ENCODE measurements around the gene HARS1.
"Not testable (repeated sequence)": the region's sequence is repeated elsewhere in the genome, so short reads cannot be mapped to it uniquely, and the experiment has no call there.

The HARS1 gene

DNA sequence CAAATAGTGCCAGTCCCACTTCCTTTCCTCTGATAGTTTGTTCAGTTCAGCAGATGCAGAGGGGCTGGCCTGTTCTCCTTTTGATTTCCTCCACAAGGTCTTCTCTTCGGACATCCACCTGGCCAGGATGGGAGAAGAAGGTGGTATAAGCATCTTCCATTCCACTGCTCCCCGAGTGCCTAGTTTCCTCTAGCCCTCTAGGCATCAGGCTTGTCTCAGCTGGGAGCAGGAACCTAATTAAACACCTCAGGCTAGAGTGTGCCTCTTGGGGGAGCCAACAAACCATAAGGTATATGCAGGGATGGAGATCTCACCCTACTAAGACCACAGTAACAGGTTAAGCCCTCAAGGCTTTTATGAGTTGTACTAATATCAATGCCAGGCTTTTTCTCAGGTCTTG, 17.0 kb downstream of the HARS1 start:
- DNase-seq, result no peak

DNA sequence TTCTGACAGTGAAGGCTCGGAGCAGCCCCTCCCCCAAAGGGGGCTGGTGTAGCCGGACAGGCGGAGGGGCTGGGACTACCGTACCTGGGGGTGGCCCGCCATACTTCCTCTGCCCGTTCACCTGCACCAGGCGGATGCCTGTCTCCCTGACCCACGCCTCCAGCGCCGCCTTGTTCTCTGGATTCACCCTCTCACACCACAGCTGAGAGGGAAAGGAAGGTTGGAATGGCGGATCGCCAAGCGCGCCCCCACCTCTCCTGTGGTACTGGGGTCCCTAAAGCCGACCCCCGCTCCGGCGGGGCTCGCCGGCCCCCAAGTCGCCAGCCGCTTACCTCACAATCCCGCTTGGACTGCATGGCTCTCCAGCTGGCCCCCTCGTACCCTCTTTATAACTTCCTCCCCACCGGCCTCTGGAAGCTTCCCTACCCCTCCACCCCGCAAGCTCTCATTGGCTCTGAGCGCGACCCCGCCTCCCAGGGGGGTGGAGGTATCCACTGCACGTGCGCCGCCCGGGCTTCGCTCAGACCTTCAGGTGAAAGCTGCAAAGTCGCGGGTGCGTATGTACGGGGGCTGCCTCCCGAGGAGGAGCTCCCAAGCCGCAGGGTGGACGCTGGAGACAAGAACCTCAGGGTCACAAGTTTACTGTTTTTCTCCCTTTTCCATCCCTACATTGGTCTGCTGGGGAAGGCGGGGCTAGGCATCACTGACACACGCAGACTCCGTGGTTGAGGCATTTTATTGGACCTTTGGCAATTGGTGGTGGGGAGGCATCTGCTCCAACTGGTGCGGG, 17.8 kb downstream of the HARS1 start, which contains the start of gene DND1:
TSS of gene DND1 (minus strand) at position 390 of the 790 bp plus-strand sequence. CDS start at position 356, 34 bp downstream.
- no peak for DNase-seq

DNA sequence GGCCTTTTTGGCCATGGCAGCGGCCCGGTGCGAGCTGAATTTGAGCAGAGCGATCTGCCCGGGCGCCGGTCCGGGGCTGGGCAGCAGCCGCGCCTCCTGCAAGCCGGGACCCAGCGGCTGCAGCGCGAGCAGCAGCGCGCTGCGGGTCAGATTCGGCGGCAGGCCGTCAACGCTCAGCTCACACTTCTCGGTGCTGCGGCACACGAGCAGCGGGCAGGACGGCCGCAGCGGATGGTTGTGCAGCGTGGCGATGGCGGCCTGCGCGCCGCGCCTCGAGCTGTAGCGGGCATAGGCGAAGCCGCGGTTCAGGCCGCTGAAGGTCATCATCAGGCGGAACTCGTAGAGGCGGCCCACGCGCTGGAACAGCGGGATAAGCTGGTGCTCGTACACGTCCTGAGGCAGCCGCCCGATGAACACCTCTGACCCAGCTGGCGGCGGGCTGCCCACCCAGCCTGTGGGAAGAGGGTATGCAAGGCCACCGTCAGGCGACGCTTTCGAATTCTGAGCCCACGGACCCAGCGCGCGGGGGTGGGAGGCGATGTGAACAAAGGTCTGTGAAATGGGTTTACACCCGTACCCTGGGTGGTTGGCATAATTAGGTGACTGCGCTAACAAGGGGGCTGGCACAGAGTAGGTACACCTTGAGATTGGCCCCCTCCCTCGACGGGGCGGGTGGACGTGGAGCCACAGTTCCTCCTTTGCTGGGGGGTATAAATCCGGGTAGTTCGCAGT, 18.5 kb downstream of the HARS1 start:
- peak; percentile 16 for DNase-seq

DNA sequence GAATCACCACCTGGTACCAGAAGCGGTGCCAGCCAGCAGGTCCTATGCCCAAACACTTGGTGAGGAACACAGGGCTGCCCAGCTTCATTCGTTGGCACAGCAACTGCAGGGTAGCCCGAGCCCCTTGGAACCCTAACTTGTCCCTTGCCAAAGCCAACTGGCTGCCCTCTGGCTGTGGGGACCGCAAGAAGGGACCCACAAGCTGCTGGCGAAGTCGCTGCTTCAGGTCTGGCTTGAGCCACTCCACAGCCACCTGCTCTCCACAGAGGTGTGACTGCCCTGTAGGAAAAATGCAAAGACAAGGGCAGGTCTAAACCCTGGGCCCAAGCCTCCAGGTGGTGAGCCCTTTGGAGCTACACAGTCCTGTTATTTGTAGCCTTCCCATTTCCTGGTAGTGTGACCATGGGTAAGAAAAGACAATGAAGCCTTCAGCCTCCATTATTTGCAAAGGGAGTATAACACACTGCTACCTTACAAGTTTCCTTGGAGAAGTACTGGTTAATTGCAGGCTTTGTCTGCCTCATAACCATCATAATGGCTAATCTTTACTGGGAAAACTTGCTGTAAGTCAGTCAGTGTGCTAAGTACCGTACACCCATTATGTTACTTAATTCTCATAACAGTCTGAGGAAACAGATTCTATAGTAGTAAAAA, 19.6 kb downstream of the HARS1 start:
- DNase-seq, result no peak

DNA sequence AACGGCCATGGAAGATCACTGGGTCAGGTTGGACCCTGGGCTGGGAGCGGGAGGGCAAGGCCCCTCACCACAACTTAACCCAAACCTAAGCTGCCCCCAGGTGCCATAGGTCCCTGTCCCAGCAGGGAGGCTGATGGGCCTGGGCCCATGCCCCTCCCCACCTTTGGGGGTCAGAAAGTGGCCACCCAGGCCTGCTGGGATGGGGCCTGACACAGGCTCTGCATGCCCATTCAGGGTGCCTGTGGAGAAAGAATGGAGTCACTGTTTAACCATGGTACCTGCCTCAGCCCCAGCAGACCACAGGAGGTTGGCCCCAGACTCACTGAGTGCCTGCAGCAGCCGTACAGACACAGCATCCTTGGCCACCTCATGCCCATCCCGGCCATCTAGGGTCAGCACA, 20.1 kb downstream of the HARS1 start:
- DNase-seq, result not testable (repeated sequence)

DNA sequence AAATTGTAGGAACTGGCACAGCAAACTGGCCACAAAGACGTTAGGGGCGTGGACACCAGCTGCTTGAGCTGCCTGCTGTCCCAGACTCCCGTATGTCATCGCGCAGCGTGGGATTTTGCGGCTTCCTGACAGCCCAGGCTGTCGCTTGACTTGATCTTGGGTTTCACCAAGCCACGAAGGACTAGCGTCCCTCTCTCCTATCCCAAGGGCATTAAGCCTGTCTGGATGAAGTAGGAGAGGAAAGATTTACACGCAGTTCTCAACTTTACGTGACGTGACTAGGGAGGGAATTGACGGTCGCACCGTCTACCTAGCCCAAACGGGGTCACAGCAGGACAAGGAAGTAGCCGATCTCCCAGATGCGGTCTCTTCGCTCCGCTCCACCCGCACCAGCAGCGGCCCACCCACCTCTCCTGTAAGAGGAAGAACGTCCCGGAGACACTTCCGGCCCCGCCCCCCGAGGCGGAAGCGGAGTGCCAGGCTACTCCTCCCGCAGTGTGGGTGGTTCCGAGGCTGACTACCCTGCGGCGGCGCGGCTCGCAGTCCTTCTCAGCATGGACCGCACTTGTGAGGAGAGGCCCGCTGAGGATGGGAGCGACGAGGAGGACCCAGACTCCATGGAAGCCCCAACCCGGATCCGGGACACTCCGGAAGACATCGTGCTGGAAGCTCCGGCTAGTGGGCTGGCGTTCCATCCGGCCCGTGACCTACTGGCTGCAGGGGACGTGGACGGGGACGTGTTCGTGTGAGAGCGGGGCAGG, 26.6 kb downstream of the HARS1 start, which contains the start of gene WDR55:
TSS of gene WDR55 (plus strand) at position 546 of the 761 bp plus-strand sequence. CDS start at position 555, 9 bp downstream.
- peak; percentile 67 for DNase-seq

DNA sequence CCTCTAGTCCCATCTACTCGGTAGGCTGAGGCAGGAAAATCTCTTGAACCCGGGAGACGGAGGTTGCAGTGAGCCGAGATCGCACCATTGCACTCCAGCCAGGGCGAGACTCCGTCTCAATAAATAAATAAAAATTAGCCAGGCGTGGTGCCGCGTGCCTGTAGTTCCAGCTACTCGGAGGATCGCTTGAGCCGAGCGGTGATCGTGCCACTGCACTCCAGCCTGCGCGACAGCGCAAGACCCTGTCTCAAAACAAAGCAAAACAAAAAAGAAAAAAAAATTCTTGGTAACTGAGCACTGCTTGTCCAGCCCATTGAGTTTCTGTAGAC, 27.2 kb downstream of the HARS1 start:
- DNase-seq, result no peak

DNA sequence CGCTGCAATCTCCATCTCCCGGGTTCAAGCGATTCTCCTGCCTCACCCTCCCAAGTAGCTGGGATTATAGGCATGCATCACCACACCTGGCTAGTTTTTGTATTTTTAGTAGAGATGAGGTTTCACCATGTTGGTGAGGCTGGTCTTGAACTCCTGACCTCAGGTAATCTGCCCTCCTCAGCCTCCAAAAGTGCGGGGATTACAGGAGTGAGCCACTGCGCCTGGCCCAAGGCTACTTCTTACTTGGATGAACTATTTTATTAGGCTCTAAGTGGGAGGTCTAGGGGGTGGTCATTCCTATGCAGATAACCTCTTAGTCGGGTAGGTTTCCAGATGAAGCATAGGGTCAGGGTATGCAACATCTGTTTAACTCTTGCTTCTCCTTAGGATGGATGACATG, 30.8 kb downstream of the HARS1 start:
- DNase-seq, result not testable (repeated sequence)

DNA sequence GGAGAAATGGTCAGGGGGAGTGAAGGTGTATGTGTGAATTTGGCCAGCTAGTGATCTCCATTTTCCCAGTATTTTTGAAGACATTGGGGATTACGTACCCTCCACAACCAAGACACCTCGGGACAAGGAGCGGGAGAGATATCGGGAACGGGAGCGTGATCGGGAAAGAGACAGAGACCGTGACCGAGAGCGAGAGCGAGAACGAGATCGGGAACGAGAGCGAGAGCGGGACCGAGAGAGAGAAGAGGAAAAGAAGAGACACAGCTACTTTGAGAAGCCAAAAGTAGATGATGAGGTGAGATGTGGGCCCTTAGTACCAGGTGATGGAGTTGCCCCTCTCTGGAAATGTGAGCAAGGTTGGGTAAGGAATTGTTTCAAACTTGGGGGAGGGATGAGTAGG, 32.3 kb downstream of the HARS1 start:
- DNase-seq, result no peak

DNA sequence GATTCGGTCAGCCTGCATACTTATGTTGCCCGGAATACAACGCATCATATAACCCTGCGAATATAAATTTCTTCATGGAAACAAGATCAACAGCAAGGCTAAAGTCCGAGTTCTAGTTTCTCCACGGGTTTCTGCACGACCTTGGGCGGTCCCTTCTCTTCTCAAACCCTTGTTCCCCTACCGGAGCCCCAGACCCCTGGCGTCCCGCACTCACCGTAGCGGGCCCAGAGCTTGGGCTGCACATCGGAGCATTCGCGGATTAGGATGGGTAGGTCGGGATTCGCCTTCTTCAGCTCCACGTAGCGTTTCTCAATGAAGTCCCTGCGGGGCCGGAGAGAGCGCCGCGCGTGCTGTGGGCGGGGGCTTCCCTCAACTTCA, 44.1 kb downstream of the HARS1 start:
- DNase-seq, result no peak

DNA sequence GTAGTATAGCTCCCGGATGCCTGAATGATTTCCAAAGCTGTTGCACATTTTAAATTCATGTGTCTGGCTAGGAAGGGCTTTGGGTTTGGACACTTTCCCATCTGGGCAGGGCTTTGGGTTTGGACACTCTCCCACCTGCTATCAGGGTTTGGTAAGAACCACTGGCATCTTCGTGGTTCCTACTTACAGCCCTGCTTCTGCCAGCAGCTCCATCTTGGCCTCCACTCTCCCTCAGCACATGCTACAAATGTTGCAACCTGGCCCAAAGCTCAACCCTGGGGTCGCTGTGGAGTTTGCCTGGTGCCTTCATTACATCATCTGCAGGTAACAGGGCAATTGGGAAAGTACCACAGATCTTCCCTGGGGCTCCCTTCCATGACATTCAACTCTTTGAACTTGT, 48.5 kb downstream of the HARS1 start:
- DNase-seq, result no peak

DNA sequence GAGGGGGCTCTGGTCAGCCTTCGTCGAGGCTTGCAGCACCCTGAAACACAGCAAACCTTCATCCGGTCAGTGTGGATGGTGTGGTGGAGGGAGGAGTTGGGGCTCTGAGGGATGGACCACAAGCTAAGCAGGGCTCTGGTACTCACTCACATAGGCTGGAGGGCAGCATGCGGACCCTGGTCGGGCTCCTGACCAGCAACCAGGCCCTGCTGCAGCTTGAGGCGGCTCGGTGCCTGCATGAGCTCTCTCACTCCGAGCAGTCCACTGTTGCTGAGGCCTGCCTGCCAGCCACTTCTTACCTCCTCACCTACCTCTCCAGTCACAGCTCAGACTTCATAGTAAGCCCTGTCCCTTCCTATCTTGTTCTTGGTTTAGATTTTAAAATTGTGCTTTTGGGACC, 49.5 kb downstream of the HARS1 start:
- DNase-seq, result no peak

DNA sequence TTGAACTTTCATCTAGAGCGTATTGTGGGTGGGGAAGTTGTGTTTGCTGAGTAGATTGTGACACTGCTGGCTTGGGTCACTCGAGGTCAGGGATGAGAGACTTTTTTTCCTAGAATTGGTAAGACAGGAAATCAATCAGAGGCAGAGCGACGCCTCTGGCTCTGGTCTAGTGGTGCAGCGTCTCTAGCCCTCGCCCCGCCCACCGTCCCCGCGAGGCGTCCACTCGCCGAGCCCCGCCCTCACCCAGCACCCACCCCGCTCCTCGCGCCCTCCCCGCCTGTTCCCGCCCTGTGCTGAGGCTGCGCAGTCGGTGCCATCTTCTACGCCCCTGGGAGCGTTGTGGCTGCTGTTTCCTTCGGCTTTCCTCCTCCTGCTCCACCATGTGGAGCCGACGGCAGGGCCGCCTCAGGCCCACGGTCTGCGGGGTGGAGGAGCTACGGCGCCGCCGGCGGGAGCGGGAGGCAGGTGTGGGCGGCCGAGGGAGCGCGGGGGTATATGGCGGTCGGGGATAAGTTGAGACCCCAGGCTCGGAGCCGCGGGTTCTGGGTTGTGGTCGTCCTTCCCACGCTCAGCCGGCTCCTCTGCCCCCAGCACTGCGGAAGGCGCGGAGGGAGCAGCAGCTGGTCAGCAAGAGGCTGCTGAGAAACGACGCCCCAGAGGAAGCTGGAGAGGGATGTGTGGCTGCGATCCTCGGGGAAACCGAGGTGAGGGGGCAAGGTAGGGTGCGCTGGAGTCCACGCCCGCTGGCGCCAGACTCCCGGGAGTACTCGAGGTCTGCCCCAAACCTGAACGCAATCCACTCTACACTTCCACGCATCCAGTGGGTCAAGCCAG, 51.8 kb downstream of the HARS1 start, which contains the start of gene TMCO6:
TSS of gene TMCO6 (plus strand) at position 304 of the 834 bp plus-strand sequence. CDS start at position 381, 77 bp downstream.
- DNase-seq, result peak; percentile 79

DNA sequence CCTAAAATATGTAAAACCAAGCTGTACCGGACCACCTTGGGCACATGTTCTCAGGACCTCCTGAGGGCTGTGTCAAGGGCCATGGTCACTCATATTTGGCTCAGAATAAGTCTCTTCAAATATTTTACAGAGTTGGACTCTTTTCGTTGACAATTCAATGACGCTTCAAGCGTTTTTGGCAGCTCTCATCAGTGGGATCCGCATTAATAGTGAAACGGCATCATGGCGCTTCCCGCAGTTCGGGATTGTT, 52.3 kb downstream of the HARS1 start:
- DNase-seq, result not testable (repeated sequence)

DNA sequence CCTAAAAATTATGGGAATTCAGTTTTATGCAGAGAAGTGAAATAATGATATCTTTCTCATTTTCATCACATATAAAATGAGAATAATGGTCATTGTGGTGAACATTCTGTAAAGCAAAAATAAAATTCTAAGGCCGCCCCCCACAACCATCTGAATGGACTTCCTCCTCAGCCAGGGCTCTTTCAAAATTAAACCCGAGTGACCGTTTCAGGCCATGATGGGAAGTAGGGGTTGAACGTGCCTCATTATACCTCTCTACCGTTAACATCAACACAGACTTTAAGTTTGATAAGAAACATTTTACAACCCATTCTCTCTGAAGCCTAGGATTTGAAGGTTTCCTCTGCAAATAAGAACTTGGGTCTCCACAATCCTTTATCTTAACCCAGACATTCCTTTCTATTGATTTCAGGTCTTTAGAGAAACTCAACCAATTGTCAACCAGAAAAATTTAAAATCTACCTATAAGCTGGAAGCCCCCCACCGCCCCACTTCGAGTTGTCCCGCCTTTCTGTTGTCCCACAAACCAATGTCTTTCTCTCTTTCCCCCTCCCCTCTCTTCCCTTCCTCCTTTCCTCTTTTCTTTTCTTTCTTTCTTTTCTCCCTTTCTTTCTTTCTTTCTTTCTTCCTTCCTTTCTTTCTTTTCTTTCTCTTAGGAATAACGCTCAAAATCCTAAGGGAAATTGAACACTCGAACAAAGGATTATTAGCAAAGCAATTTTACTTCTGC, 53.6 kb downstream of the HARS1 start:
- no peak for DNase-seq

DNA sequence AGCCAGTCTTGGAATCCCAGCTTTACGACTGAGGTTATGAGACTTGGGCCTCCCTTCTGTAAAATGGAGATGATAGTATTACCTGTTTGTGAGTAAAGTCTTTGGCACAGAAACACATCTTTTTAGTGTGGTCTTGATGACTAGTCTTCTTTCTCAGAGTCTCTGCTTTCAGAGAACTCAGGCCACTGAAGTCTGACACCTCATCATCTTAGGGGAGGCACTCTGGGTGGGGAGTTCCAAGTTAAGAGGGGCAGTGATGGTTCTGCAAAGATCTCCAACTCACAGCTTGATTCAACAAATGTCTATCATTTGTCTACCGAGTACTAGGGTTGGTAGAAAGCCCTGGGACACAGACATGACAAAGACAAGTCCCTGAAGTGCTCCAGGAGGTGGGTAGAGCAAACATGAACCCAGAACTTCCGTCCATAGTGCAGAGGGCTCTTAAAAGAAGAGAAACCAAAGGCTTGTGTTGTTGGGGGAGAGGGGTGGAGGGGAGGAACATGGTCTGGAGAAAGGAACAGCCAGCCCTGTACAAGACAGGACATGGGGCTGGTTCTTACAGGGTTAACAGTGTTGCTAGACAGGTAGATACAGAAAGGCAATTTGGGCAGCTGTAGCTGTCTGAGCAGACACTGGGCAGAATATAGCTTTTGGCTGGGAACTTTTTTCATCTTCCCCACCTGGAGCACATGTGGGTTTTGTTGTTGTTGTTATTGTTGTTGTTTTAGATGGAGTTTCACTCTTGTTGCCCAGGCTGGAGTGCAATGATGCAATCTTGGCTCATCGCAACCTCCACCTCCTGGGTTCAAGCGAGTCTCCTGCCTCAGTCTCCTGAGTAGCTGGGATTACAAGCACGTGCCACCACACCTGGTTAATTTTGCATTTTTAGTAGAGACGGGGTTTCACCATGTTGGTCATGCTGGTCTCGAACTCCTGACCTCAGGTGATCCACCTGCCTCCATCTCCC, 55.6 kb downstream of the HARS1 start:
- no peak for DNase-seq

DNA sequence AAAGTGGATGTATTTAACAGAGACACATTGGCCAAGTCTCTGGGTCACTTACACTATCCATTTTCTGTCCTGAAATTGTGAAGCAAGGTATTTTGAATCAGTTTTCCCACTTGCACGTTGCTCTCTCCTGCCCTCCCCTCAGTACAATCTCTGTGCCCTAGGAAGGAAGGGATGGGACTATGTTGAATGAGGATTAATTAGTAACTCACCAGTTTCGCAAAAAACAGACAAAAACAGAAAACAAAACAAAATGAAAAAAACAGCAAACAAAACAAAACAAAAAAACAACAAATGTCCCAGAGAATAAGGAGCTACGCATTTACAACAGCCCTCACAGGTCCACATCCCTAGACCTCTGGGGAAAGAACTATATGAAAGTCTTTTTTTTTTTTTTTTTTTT, 57.1 kb downstream of the HARS1 start:
- DNase-seq, result no peak

DNA sequence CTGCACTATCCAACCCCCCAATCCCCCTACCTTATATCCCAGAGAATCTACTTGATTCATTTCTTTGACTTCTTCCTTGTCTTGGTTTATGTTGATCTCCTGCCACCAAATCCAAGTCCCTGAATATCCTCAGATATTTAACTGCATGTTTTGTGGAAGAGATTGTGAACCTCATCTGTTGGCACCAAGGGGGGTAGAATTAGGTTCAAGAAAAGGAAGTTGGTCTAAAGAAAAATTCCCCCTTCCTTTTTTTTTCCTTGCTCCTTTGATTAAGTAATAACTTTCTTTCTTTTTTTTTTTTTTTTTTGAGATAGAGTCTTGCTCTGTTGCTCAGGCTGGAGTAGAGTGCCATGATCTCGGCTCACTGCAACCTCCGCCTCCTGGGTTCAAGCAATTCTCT, 57.7 kb downstream of the HARS1 start:
- no peak for DNase-seq

DNA sequence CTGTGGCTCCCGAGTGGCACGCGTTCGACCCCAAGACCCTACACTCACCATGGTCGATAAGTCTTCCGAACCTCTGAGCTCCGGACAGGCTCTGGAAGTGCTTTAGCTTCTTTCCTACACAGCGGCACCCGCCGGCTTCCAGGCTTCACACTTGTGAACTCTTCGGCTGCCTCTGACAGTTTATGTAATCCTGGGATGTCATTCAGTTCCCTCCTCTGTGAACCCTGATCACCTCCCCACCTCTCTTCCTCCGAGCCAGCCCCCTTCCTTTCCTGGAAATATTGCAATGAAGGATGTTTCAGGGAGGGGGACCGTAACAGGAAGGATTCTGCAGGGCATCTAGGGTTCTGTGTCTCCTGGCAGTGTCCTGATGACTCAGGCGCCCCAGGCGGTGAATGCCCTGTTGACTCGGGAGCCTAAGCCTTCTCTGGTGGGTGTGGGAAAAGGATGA, 58.1 kb downstream of the HARS1 start, which contains the start of gene CD14:
TSS of gene CD14 (minus strand) at position 155 of the 451 bp plus-strand sequence. CDS start at position 51, 104 bp downstream.
- no peak for DNase-seq

All from NCI-H1105 (cell line).